ENCODE measurements around the gene H19. TPM values are rescaled to one million over a fixed set of nuclear protein-coding genes. Genes with fewer than 3 reads are reported as not detected.

H19 gene
- 183 TPM for polyA plus RNA-seq (2013, experiment 1 of 2; ENCODE audit: insufficient read length)
- polyA plus RNA-seq (2013, experiment 2 of 2; ENCODE audit: insufficient read length): 183 TPM

DNA sequence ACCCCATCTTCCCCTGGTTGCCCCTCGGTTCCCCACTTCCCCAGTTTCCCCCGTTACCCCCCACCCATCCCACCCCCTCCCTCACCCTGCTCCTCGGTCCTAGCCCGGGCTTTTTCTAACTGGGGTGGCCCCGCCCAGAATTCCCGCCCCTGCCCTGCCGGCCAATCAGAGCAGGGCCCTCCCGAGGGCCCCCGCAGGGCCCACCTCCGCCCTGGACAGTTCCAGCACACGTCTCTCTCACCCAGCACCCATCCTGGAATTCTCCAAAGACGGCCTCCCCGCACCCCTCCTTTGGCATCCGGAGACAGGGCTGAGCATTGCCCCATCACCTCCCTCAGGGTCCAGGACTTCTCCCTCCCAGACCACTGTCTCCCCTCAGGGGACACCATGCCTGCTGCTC lies at the start of gene H19:
Gene H19 (minus strand): TSS at position 88 of the 400 bp plus-strand sequence.
- DNase-seq: no peak

DNA sequence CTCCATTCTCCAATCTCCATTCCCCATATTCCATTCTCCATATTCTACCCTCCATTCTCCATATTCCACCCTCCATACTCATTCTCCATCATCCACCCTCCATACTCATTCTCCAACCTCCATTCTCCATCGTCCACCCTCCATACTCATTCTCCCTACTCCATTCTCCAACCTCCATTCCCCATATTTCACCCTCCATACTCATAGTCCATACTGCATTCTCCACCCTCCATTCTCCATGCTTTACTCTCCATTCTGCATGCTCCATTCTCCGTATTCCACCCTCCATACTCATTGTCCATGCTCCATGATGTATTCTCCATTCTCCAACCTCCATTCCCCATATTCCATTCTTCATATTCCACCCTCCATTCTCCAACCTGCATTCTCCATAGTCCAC lies 44.3 kb upstream of the H19 start:
- DNase-seq: no peak

DNA sequence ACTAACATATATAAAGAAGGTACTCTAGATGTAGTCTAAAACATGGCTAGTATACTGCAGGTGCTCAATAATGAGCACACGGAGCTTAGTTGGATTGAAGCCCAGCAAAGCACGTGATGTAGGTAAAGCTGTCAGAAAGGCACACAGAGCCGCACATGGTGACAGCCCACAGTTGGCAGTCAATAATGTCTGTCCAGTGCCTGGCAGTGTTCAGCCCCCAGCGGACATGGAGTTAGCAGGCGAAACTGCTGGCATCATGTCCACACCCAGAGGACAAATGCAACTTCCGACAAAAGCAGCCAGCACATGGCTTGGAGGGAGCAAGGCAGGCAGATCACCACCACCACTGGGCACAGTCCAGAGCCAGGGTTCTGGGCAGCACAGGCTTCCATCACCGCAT lies 43.5 kb upstream of the H19 start:
- DNase-seq: no peak

DNA sequence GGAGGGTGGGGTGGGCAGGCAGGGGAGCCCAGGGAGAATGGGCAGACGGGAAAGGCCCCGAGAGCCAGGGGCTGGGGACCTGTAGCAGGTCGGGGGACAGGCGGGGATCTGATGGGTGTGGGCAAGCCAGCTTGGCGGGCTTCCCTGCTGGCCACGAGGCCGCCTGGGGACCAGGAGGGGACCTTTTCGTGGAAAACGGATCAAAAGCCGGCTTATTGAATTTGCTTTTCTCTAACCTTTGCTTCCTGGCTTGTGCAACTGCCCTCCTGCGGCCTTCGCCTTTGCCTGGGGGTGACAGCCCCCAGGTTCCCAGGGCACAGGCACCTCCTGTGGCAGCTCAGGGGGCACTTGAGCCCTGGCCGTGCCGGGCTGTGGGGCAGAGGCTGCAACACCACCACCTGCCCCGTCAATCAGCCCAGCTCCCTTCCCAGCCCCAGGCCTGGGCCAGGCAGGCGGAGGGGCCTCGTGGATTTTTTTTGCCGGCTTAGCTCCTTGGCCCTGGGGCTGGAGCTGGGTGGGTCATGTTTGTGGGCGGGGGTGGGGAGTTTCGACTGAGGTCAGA lies 41.6 kb upstream of the H19 start:
- no peak for DNase-seq

DNA sequence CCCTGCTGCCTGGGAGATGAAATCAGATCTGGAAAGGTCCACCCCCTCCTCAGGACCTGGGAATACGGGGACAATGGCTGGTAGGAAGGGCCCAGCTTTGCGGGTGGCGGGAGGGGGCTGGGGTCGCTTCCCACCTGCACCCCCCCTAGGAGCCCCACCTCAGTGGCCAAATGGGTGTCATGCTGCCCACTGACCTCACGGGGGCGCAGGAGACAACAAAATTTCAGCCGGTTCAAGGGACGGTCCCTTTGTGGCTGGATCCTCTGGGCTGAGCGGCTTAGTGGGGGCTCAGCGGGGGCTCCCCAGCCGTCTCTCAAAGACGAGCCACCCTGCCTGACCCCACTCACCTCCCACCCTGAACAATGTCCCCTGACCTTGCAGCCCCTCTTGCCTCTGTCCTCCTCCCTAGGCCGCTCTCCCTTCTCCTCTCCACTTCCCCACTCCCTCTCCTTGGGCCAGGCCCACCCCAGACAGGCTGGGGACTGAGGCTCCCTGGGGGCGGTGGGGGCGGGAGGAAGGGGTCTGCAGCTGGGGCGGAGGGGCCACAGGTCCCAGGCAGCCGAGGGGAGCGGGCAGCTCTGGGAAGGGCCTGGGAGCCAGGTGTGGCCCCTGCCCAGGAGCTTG lies 39.3 kb upstream of the H19 start:
- DNase-seq: no peak

DNA sequence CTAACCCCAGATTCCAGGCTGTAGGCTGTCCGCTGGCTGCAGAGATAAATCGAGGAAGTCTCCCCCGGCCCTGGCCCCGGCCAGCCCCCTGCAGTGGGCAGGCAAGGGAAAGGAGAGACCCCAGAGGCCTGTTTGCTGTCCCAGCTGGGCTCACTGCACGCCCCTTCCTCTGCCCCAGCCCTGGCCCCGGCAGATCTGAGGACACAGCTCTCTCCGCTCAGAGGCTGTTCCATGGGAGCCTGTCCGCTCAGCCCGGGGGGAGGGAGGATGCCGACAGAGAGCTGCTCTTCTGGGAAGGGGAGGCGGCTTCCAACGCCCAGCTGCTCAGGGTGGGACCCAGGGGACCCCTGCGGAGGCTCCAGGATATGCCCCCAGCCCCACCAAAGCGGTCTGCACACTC lies 37.7 kb upstream of the H19 start:
- DNase-seq: no peak

DNA sequence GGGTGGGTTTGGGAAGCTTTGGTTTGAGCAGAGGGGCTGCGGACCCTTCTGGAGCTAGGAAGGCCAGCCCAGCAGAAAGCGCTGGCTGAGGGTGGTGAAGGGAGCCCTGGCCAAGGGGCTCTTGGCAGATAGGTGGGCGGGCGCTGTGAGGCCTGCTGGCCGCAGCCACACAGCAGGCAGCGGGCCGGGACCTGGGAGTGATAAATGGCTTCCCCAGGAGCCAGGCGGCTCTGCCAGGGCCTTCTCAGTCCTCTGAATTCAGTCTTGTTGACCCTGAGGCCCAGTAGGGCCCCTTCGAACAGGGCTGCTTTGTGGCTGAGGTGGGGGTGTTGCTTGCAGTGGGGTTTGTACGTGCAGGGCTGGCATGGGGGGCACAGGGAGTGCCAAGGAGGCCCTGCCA lies 33.4 kb upstream of the H19 start:
- DNase-seq: no peak

DNA sequence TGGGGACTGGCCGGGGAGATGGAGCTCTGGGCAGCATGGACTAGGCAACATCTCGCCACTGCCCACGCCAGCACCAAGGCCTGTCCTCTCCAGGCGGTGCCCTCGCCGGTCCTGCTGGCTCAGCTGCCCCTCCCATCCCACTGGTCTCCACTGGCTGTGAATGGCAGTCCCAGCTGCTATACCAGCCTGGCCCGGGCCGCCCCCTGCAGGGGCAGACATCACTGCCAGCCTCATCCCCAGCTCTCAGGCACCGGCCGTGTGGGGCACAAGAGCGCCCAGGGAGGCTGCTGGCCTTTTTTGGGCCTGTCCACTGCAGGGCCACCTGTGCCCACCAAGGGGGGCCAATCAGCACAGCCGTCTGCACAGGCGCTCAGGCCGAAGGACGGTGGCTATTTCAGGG lies 30.1 kb upstream of the H19 start:
- DNase-seq: no peak

DNA sequence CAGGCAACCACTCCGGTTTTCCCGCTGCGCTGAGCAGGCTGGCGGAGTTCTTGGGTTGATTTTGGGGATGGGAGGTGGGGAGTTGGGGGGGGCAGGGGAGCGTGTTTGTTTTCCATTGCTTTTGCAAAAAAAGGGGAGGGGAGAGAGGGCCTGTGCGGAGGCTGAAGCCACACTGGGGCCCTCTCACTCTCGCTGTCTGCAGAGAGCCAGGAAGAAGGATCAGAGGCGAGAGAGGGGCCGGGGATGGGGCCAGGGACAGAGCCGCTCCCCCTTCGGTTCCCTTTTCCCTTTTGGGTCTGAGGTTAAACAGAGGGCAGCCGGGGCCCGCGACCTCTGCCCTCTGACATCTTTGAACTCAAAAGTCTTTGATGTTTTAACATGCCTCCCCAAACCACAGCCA lies 17.4 kb upstream of the H19 start:
- no peak for DNase-seq

DNA sequence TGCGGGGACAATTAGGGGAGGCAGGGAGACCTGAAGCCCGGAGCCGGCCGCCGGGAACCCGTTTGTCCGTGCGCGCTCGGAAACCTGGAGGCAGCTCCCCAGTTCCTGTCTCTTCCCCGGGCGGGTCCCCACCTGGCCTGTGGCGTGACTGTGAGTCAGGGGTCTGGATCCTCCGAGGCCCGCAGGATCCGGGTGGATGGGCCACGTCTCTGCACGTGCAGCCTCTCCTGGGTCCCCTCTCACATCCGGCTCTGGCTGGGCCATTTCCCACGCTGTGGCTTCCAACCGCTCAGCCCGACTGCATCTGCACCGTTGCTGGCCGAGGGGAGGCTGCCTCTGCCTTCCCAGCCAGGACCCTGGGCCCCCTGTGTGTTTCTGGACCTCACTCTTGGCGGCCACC lies 14.8 kb upstream of the H19 start:
- DNase-seq: no peak

DNA sequence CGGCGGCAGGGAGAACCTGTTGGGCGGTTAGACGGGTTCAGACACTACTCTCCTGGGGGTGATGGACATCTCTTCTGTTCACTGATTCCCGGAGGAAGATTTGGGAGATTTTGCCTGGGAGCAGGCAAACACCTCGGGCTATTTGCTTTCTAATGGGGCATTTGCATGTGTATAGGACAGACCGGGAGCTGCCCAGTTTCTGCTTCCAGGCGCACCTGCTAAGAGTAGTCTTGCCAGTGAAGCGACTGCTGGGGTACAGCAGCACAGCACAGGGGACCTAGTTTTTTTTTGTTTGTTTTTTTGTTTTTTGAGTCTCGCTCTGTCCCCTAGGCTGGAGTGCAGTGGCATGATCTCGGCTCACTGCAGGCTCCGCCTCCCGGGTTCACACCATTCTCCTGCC lies 6.8 kb upstream of the H19 start:
- DNase-seq: no peak

DNA sequence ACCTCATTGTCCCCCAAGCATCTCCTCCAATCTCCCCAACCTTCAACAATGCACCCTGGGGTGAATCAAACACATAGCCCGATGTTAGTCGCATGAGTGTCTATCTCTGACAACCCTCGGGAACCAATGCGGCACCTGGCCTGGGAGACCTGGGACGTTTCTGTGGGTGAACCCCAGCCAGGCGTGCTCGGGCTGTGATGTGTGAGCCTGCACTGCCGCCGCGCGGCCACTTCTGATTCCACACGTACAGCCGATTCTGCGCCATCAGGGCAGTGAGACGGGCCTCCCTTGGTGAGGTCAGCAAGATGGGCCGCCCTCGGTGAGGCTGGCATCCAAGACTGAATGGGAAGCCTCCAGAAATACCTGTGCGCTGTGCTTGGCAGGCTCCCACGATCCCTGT lies 5.2 kb upstream of the H19 start:
- DNase-seq: no peak

DNA sequence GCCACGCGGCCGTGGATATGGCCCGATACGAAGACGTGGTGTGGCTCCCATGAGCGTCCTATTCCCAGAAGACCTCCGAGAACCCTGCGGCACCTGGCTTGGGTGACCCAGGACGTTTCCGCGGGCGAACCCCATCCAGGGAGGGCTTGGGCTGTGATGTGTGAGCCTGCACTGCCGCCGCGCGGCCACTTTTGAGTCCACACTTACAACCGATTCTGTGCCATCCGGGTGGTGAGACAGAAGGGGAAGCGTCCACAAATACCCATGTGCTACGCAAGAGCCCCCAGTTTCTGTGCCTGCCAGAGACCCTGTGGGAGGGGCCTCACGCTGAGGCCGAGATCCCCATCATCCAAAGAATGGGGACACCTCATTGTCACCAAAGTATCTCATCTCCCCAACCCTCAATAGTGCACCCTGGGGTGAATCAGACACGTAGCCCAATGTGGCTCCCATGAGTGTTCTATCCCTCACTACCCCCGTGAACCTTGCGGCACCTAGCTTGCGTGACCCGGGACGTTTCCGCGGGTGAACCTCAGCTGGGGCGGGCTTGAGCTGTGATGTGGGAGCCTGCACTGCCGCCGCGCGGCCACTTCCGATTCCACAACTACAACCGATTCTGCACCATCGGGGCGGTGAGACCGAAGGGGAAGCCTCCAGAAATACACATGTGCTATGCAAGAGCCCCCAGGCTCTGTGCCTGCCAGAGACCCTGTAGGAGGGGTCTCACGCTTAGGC lies 4.6 kb upstream of the H19 start:
- DNase-seq: no peak

DNA sequence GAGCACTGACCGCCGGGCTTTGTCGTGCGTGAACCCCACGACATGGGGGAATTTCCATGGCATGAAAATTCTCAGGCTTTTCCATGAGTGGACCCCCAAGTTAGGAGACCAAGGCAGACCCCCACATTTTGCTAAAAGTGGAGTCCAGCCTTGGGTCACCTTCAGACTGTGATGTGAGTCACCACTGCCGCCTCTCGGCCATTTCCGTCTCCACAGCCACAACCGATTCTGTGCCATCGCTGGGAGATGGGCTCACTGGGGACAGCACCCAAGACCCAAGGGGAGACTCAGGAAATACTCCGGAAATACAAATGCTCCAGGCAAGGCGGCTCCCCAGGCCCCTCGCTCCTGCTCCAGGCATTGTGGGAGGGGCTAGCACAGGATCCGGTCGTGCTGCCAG lies 1.2 kb upstream of the H19 start:
- no peak for DNase-seq

DNA sequence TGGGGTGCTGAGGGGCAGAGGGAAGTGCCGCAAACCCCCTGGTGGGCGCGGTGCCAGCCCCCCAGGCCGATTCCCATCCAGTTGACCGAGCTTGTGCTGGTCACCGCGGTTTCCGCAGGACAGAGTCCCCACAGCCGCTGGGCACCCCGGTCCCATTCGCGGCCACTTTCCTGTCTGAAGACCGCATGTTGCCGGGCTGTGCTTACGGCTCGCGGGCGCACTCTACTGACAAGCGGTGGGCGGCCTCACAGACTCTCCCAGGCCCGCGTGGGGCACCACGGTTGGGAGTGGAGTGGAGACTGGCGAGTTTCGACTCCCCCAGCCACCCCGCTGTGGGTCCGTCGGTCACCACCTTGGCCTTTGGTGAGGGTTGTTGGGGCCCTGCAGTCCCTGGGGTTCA lies 648 bp upstream of the H19 start:
- DNase-seq: no peak

DNA sequence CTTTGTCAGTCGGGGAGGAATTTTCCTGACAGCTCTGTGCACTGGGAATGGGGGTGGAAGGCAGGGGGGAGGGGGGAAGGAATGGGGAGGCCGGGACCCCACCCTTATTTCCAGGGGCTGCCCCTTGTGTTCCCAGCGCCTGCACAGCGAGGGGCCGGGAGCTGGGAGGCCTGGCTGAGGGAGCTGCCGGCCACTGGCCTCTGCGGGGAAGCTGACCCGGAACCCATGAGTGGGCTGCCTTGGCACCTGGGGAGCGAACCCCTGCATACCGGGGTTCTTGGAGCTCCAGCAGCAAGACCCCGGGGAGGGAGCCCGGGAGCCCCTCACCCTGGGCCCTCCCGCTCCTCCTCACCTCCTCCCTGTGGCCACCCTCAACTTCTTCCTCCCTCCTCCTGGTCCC lies 3.5 kb downstream of the H19 start:
- no peak for DNase-seq

DNA sequence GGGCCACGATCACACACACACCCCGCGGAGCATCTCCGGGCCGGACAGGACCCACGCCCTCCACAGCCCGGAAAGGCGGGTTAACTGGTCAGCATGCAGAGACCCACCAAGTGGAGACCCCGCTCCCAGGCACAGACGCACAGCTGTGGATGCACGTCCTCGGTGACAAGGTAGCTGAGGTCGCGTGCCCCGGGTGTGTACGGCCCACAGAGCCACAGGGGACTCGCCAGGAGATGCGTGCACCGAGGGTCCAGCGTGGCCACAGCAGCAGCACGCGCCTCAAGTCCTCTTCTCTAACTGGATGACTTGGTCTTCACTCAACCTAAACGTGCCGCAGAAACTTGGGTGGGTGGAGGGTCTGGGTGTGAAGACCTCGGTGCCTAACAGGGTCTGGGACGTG lies 5.5 kb downstream of the H19 start:
- DNase-seq: no peak

DNA sequence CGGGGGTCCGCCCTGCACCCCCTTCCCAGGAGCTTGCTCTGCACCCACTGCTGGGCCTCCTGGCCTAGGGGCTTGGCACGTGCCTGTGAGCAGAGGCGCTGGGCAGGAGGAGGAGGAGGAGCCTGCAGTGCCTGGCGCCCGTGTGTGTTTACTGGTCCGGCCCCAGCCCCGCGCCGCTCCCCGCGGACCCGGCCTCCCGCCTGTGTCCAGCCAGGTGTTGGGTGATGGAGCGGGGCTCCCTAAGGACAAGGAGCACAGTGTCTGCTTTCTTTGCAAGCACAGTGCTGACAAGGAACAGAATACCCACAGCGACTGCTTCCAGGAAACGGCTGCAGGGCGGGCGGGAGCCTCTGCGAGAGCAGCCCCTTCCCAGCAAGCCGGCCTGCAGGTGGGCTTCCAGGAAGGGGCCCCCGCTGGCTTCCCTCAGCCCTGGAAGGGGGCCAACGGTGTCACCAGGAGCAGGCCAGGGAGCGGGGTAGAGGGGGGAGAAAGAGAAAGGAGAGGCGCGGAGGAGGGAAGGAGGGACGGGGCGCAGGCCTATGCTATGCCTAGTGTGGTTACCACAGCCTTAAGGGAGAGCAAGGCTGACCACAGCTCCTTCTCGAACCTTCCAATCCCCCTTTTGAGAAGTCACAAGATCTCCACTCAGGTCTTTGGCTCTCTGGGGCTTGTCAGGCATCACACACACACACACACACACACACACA lies 6.6 kb downstream of the H19 start:
- DNase-seq: no peak

DNA sequence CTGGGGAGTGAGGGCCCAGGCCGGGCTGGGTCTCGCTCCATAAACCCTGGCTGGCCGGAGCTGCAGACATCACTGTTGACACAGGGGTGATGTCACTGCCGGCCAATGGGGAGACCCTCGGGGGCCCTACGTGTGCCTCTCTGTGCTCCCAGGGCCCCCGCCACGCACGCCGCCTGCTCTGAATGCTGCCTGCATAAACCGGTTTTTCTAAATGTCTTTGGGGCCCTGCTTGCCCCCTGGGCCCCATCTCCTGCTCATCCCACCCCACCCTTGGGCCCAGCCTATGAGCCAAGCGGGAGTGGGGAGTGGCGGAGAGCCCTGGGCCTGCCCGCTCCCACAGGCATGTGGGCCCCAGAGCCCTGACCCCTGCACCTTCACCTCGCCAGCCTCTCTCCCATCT lies 7.7 kb downstream of the H19 start:
- DNase-seq: no peak

DNA sequence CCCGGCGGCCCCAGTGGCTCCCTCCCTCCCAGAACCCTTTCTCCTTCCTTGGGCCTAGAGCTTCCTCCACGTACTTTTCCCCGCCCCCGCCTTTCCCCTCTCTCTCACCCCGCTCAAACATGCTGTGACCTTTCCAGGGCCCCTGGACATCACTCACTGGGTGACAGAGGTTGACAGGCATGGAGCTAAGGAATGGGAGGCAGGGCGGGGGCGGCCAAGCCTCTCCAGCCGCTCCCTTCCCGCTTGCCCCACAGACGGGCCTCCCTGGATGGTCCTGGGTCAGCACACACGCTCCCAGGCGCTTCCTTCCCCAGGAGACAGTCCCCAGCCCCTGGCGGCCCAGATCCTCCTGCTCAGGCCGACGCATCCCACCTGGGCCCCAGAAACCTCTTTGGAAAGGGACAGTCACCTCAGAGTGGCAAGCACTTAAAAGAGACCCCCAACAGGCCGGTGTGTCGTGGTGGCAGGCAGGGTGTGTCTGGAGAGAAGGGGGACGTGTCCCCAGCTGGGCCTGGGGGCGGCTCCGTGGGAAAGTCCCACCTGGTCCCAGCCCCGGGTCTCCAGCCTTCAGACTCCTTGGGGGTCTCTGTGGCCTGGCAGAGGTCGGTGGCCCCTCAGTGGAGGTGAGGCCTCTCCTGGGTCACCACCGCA lies 8.8 kb downstream of the H19 start:
- no peak for DNase-seq

DNA sequence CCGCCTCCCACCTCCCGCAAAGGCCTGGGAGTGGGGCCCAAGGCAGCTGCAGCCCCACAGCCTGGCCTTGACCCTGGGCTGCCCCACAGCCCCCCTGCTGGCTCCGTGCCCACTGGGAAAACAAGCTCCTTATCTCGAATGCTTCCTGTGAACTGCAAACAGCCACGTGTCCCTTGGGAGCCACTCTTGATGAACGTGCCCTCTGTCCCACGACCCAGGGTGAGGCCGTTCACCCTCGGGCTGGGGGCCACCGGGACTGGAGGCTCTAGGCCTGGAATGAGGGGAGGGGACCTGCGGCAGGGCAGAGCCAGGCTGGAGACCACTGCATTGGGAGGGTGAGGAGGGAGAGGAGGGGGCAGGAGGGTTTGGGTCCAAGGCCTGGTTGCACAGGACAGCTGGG lies 9.5 kb downstream of the H19 start:
- no peak for DNase-seq

DNA sequence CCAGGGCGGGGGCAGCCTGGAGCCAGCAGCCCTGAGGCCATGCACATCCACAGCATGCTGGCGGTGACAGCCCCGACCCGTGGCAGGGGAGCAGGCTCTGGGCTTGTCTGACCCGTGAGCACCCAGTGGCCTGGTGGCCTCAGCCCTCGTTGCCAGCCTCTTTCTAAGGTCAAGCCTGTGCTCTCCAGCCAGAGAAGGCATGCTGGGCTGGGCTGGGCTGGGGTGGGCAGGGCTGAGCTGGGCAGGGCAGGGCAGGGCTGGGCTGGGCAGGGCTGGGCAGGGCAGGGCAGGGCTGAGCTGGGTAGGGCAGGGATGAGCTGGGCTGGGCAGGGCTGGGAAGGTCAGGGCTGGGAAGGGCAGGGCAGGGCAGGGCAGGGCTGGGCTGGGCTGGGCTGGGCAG lies 10.6 kb downstream of the H19 start:
- no peak for DNase-seq

DNA sequence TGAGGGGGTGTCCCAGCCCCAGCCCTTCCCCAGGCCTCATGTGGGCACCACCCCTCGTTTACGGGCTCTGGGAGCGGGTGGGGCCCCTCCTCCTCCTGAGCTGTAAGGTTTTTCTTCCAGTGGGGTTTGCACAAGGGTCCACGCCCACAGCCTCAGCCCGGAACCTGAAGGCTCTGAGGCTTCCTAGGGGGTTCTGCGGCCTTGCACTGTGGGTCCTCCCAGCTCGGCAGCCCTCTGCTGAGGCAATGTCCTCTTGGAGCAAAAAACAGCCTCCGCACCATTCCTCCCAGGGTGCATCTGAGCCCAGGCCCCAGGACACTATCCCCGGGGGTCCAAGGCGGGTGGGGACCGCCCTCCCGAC lies 14.1 kb downstream of the H19 start:
- DNase-seq: no peak
